Sigmoid colon (tissue), 4 donors: ENCODE measurements around the gene GEMIN8.
A peak's percentile ranks its signal among the peaks of the same experiment; 100 is the strongest.

ENCODE experiments used
- CTCF ChIP-seq, 4 experiments: fragments of 450-650 bp in 3 of 4; fragments of 200-600 bp in 1 of 4; IDR thresholded peaks; one replicate each; pipeline ENCODE4 v1.5.1; 2016 to 2019; ENCODE audit warnings: antibody characterized with exemption in 4 of 4, mild to moderate bottlenecking in 3 of 4, moderate library complexity in 2 of 4
- POLR2AphosphoS5 ChIP-seq, 4 donors: sonication (generic); formaldehyde crosslinking; IDR thresholded peaks; one replicate each; pipeline ENCODE4 v1.6.1; 2017; ENCODE audit warnings: antibody characterized with exemption in 4 of 4

- TF ChIP-seq CTCF (IDR thresholded peaks at IDR 0.05) (peak; percentile 33 to 69 (median 48)), POLR2AphosphoS5 (IDR thresholded peaks at IDR 0.05) (no peak)
Observed at GRCh38 chrX:14032406-14032805, 2.7 kb upstream of the GEMIN8 start.
